ENCODE results near the gene OVOL3.
A peak's percentile ranks its signal among the peaks of the same experiment; 100 is the strongest.

OVOL3 gene

GRCh38 chr19:36142046-36142445 lies 31.1 kb downstream of the OVOL3 start:
- peaks cover 35% of the 10 kb centered on the region for H3K36me3 ChIP-seq (ENCODE audit: control insufficient read depth, insufficient read depth, low read length)
- H3K27me3 ChIP-seq (ENCODE audit: control insufficient read depth, insufficient read depth, low read length): no peaks in the 10 kb centered on the region
- H3K9ac ChIP-seq (ENCODE audit: low read length): no peak overlapping the region
- H3K4me1 ChIP-seq (ENCODE audit: control insufficient read depth, insufficient read depth, low read length): peaks cover 4% of the 10 kb centered on the region
- H3K4me3 ChIP-seq (ENCODE audit: low read length): no peak overlapping the region
- H3K27ac ChIP-seq (ENCODE audit: low read depth, low read length): no peak overlapping the region

DNA sequence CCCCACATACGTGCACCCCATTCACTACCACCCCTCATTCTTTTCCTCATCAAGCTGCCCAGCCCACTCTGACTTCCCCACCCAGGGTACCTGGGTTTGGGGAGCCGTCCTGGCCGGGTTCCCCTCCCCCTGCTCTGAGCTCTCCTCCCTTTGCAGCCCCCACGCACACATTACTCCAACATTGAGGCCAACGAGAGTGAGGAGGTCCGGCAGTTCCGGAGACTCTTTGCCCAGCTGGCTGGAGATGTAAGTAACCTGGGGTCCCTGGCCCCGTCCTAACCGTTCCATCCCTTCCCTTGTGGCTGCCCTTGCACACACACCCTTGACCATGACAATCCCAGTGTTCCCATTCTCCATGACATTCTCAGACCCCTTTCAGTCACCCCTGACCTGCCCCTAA lies 31.6 kb downstream of the OVOL3 start:
- Histone ChIP-seq H3K9ac (ENCODE audit: low read length) (no peak overlapping the region), H3K27me3 (ENCODE audit: control insufficient read depth, insufficient read depth, low read length) (no peaks in the 10 kb centered on the region), H3K27ac (ENCODE audit: low read depth, low read length) (no peak overlapping the region), H3K4me1 (ENCODE audit: control insufficient read depth, insufficient read depth, low read length) (peaks cover 4% of the 10 kb centered on the region), H3K36me3 (ENCODE audit: control insufficient read depth, insufficient read depth, low read length) (peaks cover 36% of the 10 kb centered on the region), H3K4me3 (ENCODE audit: low read length) (no peak overlapping the region)

GRCh38 chr19:36144624-36145023 lies 33.7 kb downstream of the OVOL3 start:
- Histone ChIP-seq H3K4me3 (ENCODE audit: low read length) (no peak overlapping the region), H3K4me1 (ENCODE audit: control insufficient read depth, insufficient read depth, low read length) (peaks cover 4% of the 10 kb centered on the region), H3K9ac (ENCODE audit: low read length) (no peak overlapping the region), H3K27me3 (ENCODE audit: control insufficient read depth, insufficient read depth, low read length) (no peaks in the 10 kb centered on the region), H3K27ac (ENCODE audit: low read depth, low read length) (no peak overlapping the region), H3K36me3 (ENCODE audit: control insufficient read depth, insufficient read depth, low read length) (peaks cover 43% of the 10 kb centered on the region)

DNA sequence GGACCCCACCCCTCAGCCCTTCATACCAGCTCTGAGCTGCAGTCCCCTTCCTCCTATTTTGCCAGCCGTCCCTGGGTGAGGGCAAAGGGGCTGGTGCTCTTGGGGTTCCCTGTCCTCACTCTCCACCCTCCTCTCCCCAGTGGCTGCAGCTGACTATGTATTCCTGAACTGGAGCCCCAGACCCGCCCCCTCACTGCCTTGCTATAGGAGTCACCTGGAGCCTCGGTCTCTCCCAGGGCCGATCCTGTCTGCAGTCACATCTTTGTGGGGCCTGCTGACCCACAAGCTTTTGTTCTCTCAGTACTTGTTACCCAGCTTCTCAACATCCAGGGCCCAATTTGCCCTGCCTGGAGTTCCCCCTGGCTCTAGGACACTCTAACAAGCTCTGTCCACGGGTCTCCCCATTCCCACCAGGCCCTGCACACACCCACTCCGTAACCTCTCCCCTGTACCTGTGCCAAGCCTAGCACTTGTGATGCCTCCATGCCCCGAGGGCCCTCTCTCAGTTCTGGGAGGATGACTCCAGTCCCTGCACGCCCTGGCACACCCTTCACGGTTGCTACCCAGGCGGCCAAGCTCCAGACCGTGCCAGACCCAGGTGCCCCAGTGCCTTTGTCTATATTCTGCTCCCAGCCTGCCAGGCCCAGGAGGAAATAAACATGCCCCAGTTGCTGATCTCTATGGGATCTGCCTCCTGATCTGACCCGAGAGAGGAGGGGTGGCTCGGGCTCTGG lies 38.9 kb downstream of the OVOL3 start:
- H3K4me3 ChIP-seq (ENCODE audit: low read length): no peak overlapping the region
- no peak overlapping the region for H3K27ac ChIP-seq (ENCODE audit: low read depth, low read length)
- H3K4me1 ChIP-seq (ENCODE audit: control insufficient read depth, insufficient read depth, low read length): peaks cover 7% of the 10 kb centered on the region
- no peaks in the 10 kb centered on the region for H3K27me3 ChIP-seq (ENCODE audit: control insufficient read depth, insufficient read depth, low read length)
- H3K9ac ChIP-seq (ENCODE audit: low read length): no peak overlapping the region
- peaks cover 33% of the 10 kb centered on the region for H3K36me3 ChIP-seq (ENCODE audit: control insufficient read depth, insufficient read depth, low read length)

DNA sequence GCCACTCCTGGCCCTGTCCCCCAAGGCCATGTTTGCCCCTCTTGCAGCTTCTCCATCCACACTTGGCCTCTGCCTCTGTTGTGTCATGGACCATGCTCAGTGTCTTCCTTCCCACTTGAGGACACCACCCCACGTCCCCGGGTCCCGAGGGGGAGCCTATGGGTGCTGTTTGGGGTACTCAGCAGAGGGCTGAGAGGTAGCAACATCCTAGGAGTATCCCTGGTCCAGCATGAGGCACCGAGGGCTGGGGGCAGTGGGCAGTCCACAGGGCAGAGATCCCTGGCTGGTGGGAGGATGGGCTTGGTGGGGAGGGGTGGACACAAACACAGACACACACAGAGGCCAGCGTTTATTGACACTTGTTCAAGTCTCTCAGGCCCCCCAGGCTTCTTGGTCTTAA lies 39.6 kb downstream of the OVOL3 start:
- peaks cover 30% of the 10 kb centered on the region for H3K36me3 ChIP-seq (ENCODE audit: control insufficient read depth, insufficient read depth, low read length)
- no peak overlapping the region for H3K9ac ChIP-seq (ENCODE audit: low read length)
- H3K4me3 ChIP-seq (ENCODE audit: low read length): no peak overlapping the region
- peak overlapping the region; percentile 97 for H3K27ac ChIP-seq (ENCODE audit: low read depth, low read length)
- H3K4me1 ChIP-seq (ENCODE audit: control insufficient read depth, insufficient read depth, low read length): peaks cover 7% of the 10 kb centered on the region
- H3K27me3 ChIP-seq (ENCODE audit: control insufficient read depth, insufficient read depth, low read length): no peaks in the 10 kb centered on the region

DNA sequence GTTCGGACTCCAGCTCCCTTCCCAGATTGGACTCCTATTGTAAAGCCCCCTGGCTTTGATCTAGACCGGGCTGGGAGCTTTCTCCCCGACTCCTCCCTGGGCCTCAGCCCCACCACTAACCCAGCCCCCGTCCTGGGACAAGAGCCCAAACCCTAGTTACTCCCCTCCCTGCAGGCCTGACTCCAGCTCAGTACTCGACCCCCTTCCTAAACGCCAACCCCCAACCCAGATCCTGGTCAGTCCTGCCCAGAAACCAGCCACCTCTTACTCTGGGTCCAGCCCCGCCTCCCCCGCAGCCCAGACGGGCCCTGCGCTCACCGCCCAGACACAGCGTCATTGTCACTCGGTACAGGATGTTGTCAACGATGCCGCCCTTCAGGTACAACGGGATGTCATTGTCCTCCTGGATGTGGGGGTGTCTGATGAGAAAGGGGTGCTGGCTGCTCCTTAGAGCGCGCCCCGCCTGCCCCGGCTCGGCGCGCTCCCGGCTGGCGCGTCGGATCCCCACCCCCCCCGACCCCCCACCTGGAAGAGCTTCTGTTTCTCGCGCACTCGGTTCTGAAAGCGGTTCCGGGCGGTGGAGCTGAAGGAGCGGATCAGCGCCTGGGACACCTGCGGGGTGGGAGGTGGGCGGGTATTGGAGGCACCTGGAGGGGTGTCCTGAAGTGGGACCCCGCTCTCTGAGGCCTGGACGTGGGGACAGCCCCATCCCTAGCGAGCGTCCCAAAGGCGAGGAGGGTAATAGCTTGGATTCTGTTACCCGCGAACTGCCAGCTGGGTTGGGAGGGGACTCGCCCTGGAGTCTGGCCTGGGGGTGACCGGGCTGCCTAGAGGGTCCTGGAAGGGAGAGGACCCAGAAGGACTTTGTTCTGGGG lies 40.4 kb downstream of the OVOL3 start:
- Histone ChIP-seq H3K27ac (ENCODE audit: low read depth, low read length) (peak overlapping the region; percentile 97), H3K4me3 (ENCODE audit: low read length) (peak overlapping the region; percentile 65), H3K27me3 (ENCODE audit: control insufficient read depth, insufficient read depth, low read length) (no peaks in the 10 kb centered on the region), H3K9ac (ENCODE audit: low read length) (peak overlapping the region; percentile 86), H3K4me1 (ENCODE audit: control insufficient read depth, insufficient read depth, low read length) (peaks cover 7% of the 10 kb centered on the region), H3K36me3 (ENCODE audit: control insufficient read depth, insufficient read depth, low read length) (peaks cover 22% of the 10 kb centered on the region)

GRCh38 chr19:36152019-36152351 lies 41.0 kb downstream of the OVOL3 start:
- Histone ChIP-seq H3K36me3 (ENCODE audit: control insufficient read depth, insufficient read depth, low read length) (peaks cover 16% of the 10 kb centered on the region), H3K4me3 (ENCODE audit: low read length) (peak overlapping the region; percentile 65), H3K27me3 (ENCODE audit: control insufficient read depth, insufficient read depth, low read length) (no peaks in the 10 kb centered on the region), H3K9ac (ENCODE audit: low read length) (peak overlapping the region; percentile 86), H3K27ac (ENCODE audit: low read depth, low read length) (peak overlapping the region; percentile 97), H3K4me1 (ENCODE audit: control insufficient read depth, insufficient read depth, low read length) (peaks cover 7% of the 10 kb centered on the region)

- H3K27me3 ChIP-seq (ENCODE audit: control insufficient read depth, insufficient read depth, low read length): no peaks in the 10 kb centered on the region
- peaks cover 14% of the 10 kb centered on the region for H3K36me3 ChIP-seq (ENCODE audit: control insufficient read depth, insufficient read depth, low read length)
- peaks cover 7% of the 10 kb centered on the region for H3K4me1 ChIP-seq (ENCODE audit: control insufficient read depth, insufficient read depth, low read length)
- peak within 1 kb of the TSS; percentile 65 for H3K4me3 ChIP-seq (ENCODE audit: low read length)
- H3K9ac ChIP-seq (ENCODE audit: low read length): peak within 1 kb of the TSS; percentile 86
- H3K27ac ChIP-seq (ENCODE audit: low read depth, low read length): peak within 1 kb of the TSS; percentile 97
Measured at GRCh38 chr19:36152352-36153091, 41.6 kb downstream of the OVOL3 start, which contains the start of gene COX7A1. COX7A1 (minus strand) TSS chr19:36152447; CDS start chr19:36152407, 40 bp downstream.

GRCh38 chr19:36153126-36153525 lies 42.2 kb downstream of the OVOL3 start:
- peak overlapping the region; percentile 97 for H3K27ac ChIP-seq (ENCODE audit: low read depth, low read length)
- H3K27me3 ChIP-seq (ENCODE audit: control insufficient read depth, insufficient read depth, low read length): no peaks in the 10 kb centered on the region
- H3K36me3 ChIP-seq (ENCODE audit: control insufficient read depth, insufficient read depth, low read length): peaks cover 12% of the 10 kb centered on the region
- peaks cover 7% of the 10 kb centered on the region for H3K4me1 ChIP-seq (ENCODE audit: control insufficient read depth, insufficient read depth, low read length)
- no peak overlapping the region for H3K4me3 ChIP-seq (ENCODE audit: low read length)
- H3K9ac ChIP-seq (ENCODE audit: low read length): no peak overlapping the region

DNA sequence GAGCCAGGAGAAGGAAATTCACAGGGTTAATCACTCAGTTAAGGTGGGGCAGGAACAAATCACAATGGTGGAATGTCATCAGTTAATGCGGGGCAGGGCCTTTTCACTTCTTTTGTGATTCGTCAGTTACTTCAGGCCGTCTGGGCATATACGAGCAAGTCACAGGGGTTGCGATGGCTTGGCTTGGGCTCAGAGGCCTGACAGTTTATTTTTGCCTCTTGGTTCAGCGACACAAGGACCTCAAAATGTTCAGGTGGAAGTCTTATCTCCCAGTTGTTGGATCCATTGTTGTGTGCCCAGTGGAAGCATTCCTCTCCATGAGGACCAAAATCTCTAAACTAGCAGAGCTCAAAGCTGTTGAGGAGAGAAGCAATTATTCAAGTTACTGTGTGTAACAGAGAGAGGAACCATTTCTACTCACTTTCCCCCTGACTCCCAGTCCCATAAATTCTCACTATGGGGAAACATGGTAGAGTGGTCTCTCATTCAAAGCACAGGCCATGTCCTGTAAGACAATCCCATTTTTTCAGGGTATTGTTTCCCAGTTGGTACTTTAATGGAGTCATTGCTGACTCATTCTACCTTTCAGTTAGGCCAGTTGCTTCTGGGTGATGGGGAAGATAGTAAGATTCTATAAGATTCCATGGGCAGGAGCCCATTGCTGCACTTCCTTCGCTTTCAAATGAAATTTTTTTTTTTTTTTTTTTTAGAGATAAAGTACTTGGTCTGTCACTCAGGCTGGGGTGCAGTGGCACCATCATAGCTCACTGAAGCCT lies 50.1 kb downstream of the OVOL3 start:
- Histone ChIP-seq H3K9ac (ENCODE audit: low read length) (no peak overlapping the region), H3K4me3 (ENCODE audit: low read length) (no peak overlapping the region), H3K27me3 (ENCODE audit: control insufficient read depth, insufficient read depth, low read length) (no peaks in the 10 kb centered on the region), H3K4me1 (ENCODE audit: control insufficient read depth, insufficient read depth, low read length) (no peaks in the 10 kb centered on the region), H3K27ac (ENCODE audit: low read depth, low read length) (no peak overlapping the region), H3K36me3 (ENCODE audit: control insufficient read depth, insufficient read depth, low read length) (no peaks in the 10 kb centered on the region)
